ENCODE measurements around the gene ATXN1.

Gene ATXN1

GRCh38 chr6:16674801-16675392 lies 86.4 kb downstream of the ATXN1 start:
- peak; percentile 38 to 43 for DNase-seq (ENCODE audit: low read depth in 2 of 2)

GRCh38 chr6:16673011-16673797 lies 88.1 kb downstream of the ATXN1 start:
- DNase-seq (ENCODE audit: low read depth in 2 of 2) = no peak

GRCh38 chr6:16671302-16672289 lies 89.7 kb downstream of the ATXN1 start:
- DNase-seq (ENCODE audit: low read depth in 2 of 2) = no peak

- no peak for DNase-seq (ENCODE audit: low read depth in 2 of 2)
Observed at GRCh38 chr6:16670617-16671051, 90.6 kb downstream of the ATXN1 start.

- no peak for DNase-seq (ENCODE audit: low read depth in 2 of 2)
Observed at GRCh38 chr6:16670183-16670582, 91.1 kb downstream of the ATXN1 start.

GRCh38 chr6:16669227-16669626 lies 92.0 kb downstream of the ATXN1 start:
- peak; percentile 54 to 57 for DNase-seq (ENCODE audit: low read depth in 2 of 2)

- no peak for DNase-seq (ENCODE audit: low read depth in 2 of 2)
Observed at GRCh38 chr6:16667509-16667908, 93.8 kb downstream of the ATXN1 start.

- no peak for DNase-seq (ENCODE audit: low read depth in 2 of 2)
Observed at GRCh38 chr6:16665992-16666391, 95.3 kb downstream of the ATXN1 start.

- DNase-seq (ENCODE audit: low read depth in 2 of 2) = no peak
Observed at GRCh38 chr6:16665182-16665581, 96.1 kb downstream of the ATXN1 start.

GRCh38 chr6:16663901-16664300 lies 97.4 kb downstream of the ATXN1 start:
- peak; percentile 58 to 60 for DNase-seq (ENCODE audit: low read depth in 2 of 2)

- DNase-seq (ENCODE audit: low read depth in 2 of 2) = no peak
Observed at GRCh38 chr6:16660157-16660497, 101.1 kb downstream of the ATXN1 start.

GRCh38 chr6:16659466-16660156 lies 101.6 kb downstream of the ATXN1 start:
- no peak for DNase-seq (ENCODE audit: low read depth in 2 of 2)

GRCh38 chr6:16658348-16659034 lies 102.8 kb downstream of the ATXN1 start:
- no peak for DNase-seq (ENCODE audit: low read depth in 2 of 2)

- no peak for DNase-seq (ENCODE audit: low read depth in 2 of 2)
Observed at GRCh38 chr6:16657768-16658167, 103.5 kb downstream of the ATXN1 start.

- no peak for DNase-seq (ENCODE audit: low read depth in 2 of 2)
Observed at GRCh38 chr6:16656451-16656850, 104.8 kb downstream of the ATXN1 start.

GRCh38 chr6:16654701-16655100 lies 106.6 kb downstream of the ATXN1 start:
- no peak for DNase-seq (ENCODE audit: low read depth in 2 of 2)

GRCh38 chr6:16653226-16653625 lies 108.0 kb downstream of the ATXN1 start:
- no peak for DNase-seq (ENCODE audit: low read depth in 2 of 2)

- DNase-seq (ENCODE audit: low read depth in 2 of 2) = no peak
Observed at GRCh38 chr6:16651871-16652270, 109.4 kb downstream of the ATXN1 start.

- no peak for DNase-seq (ENCODE audit: low read depth in 2 of 2)
Observed at GRCh38 chr6:16649890-16650289, 111.4 kb downstream of the ATXN1 start.

- DNase-seq (ENCODE audit: low read depth in 2 of 2) = no peak
Observed at GRCh38 chr6:16649241-16649640, 112.0 kb downstream of the ATXN1 start.

GRCh38 chr6:16648003-16648402 lies 113.3 kb downstream of the ATXN1 start:
- DNase-seq (ENCODE audit: low read depth in 2 of 2) = no peak

Data from fibroblast of skin of left quadriceps (primary cell).